Esophagus muscularis mucosa (tissue), 3 donors: ENCODE measurements around the gene MYO9B.

Experiments
- POLR2A ChIP-seq: fragments of 450-650 bp; IDR thresholded peaks from one replicate; pipeline ENCODE4 v1.6.1; 2017; ENCODE audit warnings: antibody characterized with exemption, moderate library complexity, mild to moderate bottlenecking, low read depth
- TF ChIP-seq, protein P1 (sequence below), 3 experiments: fragments of 200-600 bp in 2 of 3; fragments of 450-650 bp in 1 of 3; sonication (generic) in 2 of 3; IDR thresholded peaks; one replicate each; pipeline ENCODE4 v1.5.1; 2017 to 2019; ENCODE audit warnings: antibody characterized with exemption in 3 of 3, mild to moderate bottlenecking in 2 of 3, moderate library complexity in 1 of 3

DNA sequence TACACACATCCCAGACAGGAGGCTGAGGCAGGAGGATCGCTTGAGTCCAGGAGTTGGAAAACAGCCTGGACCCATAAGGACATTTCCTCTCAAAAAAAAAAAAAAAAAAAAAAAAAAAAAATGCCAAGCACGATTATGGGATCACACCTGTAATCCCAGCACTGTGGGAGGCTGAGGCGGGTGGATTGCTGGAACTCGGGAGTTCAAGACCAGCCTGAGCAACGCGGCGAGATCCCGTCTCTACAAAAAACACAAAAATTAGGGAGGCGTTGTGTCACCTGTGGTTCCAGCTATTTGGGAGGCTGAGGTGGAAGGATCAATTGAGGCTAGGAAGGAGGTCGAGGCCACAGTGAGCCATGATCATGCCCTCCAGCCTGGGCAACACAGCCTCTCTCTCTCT lies 149.5 kb downstream of the MYO9B start:
- TF ChIP-seq, protein P1, sequence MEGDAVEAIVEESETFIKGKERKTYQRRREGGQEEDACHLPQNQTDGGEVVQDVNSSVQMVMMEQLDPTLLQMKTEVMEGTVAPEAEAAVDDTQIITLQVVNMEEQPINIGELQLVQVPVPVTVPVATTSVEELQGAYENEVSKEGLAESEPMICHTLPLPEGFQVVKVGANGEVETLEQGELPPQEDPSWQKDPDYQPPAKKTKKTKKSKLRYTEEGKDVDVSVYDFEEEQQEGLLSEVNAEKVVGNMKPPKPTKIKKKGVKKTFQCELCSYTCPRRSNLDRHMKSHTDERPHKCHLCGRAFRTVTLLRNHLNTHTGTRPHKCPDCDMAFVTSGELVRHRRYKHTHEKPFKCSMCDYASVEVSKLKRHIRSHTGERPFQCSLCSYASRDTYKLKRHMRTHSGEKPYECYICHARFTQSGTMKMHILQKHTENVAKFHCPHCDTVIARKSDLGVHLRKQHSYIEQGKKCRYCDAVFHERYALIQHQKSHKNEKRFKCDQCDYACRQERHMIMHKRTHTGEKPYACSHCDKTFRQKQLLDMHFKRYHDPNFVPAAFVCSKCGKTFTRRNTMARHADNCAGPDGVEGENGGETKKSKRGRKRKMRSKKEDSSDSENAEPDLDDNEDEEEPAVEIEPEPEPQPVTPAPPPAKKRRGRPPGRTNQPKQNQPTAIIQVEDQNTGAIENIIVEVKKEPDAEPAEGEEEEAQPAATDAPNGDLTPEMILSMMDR (IDR thresholded peaks at IDR 0.05) = no peak
- TF ChIP-seq POLR2A = no peak
